ENCODE results near the gene SLC16A8. TPM values are rescaled to one million over a fixed set of nuclear protein-coding genes. Genes with fewer than 3 reads are reported as not detected.
A peak's percentile ranks its signal among the peaks of the same experiment; 100 is the strongest.

The SLC16A8 gene
- total RNA-seq, 4 donors from 2014 or later = not detected

- intact Hi-C loops (cut with DNase I) = no loop called here
- peak overlapping the region in 3 of 4 donors; percentile 78 to 88 (median 82) for H3K27ac ChIP-seq
- no peak for DNase-seq
- WGBS, 2 donors = 100% methylated on average over 1 of the region's 13 CpGs; no CpG with 5 or more reads in 1 of the 2 donors
- H3K4me3 ChIP-seq = peak overlapping the region in 1 of 4 donors; percentile 1
- H3K9me3 ChIP-seq = no peaks in the 10 kb centered on the region
- H3K4me1 ChIP-seq = peaks cover 0 to 22% (median 7%) of the 10 kb centered on the region in 3 donors
- TF ChIP-seq POLR2A (IDR thresholded peaks at IDR 0.05) = no peak
- TF ChIP-seq, protein P1, sequence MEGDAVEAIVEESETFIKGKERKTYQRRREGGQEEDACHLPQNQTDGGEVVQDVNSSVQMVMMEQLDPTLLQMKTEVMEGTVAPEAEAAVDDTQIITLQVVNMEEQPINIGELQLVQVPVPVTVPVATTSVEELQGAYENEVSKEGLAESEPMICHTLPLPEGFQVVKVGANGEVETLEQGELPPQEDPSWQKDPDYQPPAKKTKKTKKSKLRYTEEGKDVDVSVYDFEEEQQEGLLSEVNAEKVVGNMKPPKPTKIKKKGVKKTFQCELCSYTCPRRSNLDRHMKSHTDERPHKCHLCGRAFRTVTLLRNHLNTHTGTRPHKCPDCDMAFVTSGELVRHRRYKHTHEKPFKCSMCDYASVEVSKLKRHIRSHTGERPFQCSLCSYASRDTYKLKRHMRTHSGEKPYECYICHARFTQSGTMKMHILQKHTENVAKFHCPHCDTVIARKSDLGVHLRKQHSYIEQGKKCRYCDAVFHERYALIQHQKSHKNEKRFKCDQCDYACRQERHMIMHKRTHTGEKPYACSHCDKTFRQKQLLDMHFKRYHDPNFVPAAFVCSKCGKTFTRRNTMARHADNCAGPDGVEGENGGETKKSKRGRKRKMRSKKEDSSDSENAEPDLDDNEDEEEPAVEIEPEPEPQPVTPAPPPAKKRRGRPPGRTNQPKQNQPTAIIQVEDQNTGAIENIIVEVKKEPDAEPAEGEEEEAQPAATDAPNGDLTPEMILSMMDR (IDR thresholded peaks at IDR 0.05) = no peak
- peaks cover 29 to 99% (median 33%) of the 10 kb centered on the region in 3 donors for H3K36me3 ChIP-seq
- no peaks in the 10 kb centered on the region for H3K27me3 ChIP-seq
These were observed 15.2 kb downstream of the SLC16A8 start for GRCh38 chr22:38068641-38069371.

GRCh38 chr22:38067761-38068360, 16.1 kb downstream of the SLC16A8 start:
- peaks cover 26 to 99% (median 31%) of the 10 kb centered on the region in 3 donors for H3K36me3 ChIP-seq
- intact Hi-C loops (cut with DNase I) = no loop called here
- 90 to 94% methylated on average over 10 of the region's 13 CpGs for WGBS, 2 donors

DNA sequence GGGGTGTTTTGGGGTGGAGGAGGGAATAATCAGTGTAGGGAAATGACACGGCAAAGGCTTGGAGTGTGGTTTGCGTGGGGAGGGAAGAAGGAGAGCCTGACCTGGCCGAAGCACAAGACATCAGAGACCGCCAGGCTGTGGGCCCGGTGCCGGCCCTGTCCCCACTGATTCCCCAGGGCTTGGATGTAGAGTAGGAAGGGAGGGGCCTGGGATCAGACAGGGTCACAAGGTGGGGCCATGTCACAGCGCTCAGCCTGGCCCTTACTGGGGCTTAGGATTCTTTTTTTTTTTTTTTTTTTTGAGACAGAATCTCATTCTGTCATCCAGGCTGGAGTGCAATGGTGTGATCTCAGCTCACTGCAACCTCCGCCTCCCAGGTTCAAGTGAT, 17.0 kb downstream of the SLC16A8 start:
- Histone ChIP-seq H3K9me3 (no peaks in the 10 kb centered on the region), H3K4me1 (peaks cover 0 to 22% (median 7%) of the 10 kb centered on the region in 3 donors), H3K27me3 (no peaks in the 10 kb centered on the region), H3K36me3 (peaks cover 26 to 99% (median 26%) of the 10 kb centered on the region in 3 donors), H3K27ac (peak overlapping the region in 1 of 4 donors; percentile 25), H3K4me3 (no peak overlapping the region)
- no peak for DNase-seq
- TF ChIP-seq, protein P1 (IDR thresholded peaks at IDR 0.05) = no peak
- TF ChIP-seq POLR2A (IDR thresholded peaks at IDR 0.05) = no peak
- WGBS, 2 donors = 71 to 87% methylated on average over 8 of the region's 8 CpGs
- intact Hi-C loops (cut with DNase I) = no loop called here

More at GRCh38 chr22:38067761-38068360, 16.1 kb downstream of the SLC16A8 start:
- TF ChIP-seq, protein P1 (IDR thresholded peaks at IDR 0.05) = no peak
- no peak for TF ChIP-seq POLR2A (IDR thresholded peaks at IDR 0.05)
- Histone ChIP-seq H3K4me3 (no peak overlapping the region), H3K27ac (peak overlapping the region in 1 of 4 donors; percentile 82), H3K4me1 (peaks cover 0 to 22% (median 7%) of the 10 kb centered on the region in 3 donors), H3K9me3 (no peaks in the 10 kb centered on the region), H3K27me3 (no peaks in the 10 kb centered on the region)
- DNase-seq = no peak

- Histone ChIP-seq H3K27me3 (no peaks in the 10 kb centered on the region), H3K9me3 (no peaks in the 10 kb centered on the region), H3K36me3 (peaks cover 26 to 99% (median 26%) of the 10 kb centered on the region in 3 donors), H3K4me1 (peaks cover 0 to 22% (median 7%) of the 10 kb centered on the region in 3 donors), H3K27ac (peak overlapping the region in 1 of 4 donors; percentile 25), H3K4me3 (no peak overlapping the region)
- TF ChIP-seq POLR2A (IDR thresholded peaks at IDR 0.05) = no peak
- intact Hi-C loops (cut with DNase I) = no loop called here
- no peak for DNase-seq
- 79 to 97% methylated on average over 6 to 10 of the region's 13 CpGs for WGBS, 2 donors
These were observed 17.5 kb downstream of the SLC16A8 start for GRCh38 chr22:38066381-38067027.

DNA sequence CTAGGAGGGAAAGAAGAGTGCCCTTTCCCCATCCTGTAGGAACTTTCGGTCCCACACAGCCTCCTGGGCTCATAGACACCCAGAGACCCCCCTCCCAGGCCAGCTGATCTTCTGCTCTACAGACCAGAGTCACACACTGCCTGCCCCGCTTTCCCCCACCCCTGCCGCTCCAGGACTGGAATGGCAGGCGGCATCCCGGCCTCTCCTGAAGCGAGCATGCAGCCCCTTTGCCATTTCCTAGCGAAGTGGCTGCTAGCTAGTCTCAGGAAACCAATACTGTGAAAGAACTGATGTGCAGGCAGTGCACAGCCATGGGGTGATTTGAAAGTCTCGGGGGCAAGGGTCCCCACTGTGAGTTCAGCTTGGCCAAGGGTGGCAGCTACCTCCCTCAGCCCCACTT, 18.4 kb downstream of the SLC16A8 start:
- Histone ChIP-seq H3K27ac (no peak overlapping the region), H3K4me1 (peaks cover 0 to 22% (median 7%) of the 10 kb centered on the region in 3 donors), H3K36me3 (peaks cover 26 to 99% (median 26%) of the 10 kb centered on the region in 3 donors), H3K9me3 (no peaks in the 10 kb centered on the region), H3K4me3 (no peak overlapping the region), H3K27me3 (no peaks in the 10 kb centered on the region)
- intact Hi-C loops (cut with DNase I) = no loop called here
- no peak for TF ChIP-seq POLR2A (IDR thresholded peaks at IDR 0.05)
- TF ChIP-seq, protein P1 (IDR thresholded peaks at IDR 0.05) = no peak
- 67 to 98% methylated on average over 1 to 8 of the region's 8 CpGs for WGBS, 2 donors
- no peak for DNase-seq
